ENCODE data around the gene CCDC187. TPM values are rescaled to one million over a fixed set of nuclear protein-coding genes. Genes with fewer than 3 reads are reported as not detected.

CCDC187 gene
- total and polyA plus RNA-seq, 2 of the 4 experiments (the other 2 are of a cell fraction): not detected

- Histone ChIP-seq H3K9me1 (ENCODE audit: insufficient read depth, low read length) (peaks cover 7% of the 10 kb centered on the region), H3K4me2 (ENCODE audit: low read depth, low read length) (no peak overlapping the region), H3K79me1 (ENCODE audit: low read depth in 1 of 2, low read length in 2 of 2) (peaks cover 16 to 76% of the 10 kb centered on the region in 2 experiments), H2BK20ac (ENCODE audit: low read depth, low read length) (no peak overlapping the region), H4K5ac (ENCODE audit: low read depth, low read length) (no peak overlapping the region), H3K27ac (ENCODE audit: insufficient read depth, low read length) (no peak overlapping the region), H3K4me3 (ENCODE audit: insufficient read depth, low read depth, low read length) (no peak overlapping the region), H3K4me1 (ENCODE audit: control insufficient read depth, insufficient read depth, low read length) (peaks cover 16% of the 10 kb centered on the region), H3K23ac (ENCODE audit: low read depth, low read length) (no peak overlapping the region), H4K20me1 (ENCODE audit: insufficient read depth, low read length) (peaks cover 78% of the 10 kb centered on the region), H4K91ac (ENCODE audit: insufficient read depth, low read depth, low read length) (no peak overlapping the region), H2BK15ac (ENCODE audit: low read depth, low read length) (no peak overlapping the region), H3K9ac (ENCODE audit: low read depth, low read length) (no peak overlapping the region), H2BK5ac (ENCODE audit: low read depth, low read length, poor library complexity, severe bottlenecking) (no peak overlapping the region), H3K36me3 (ENCODE audit: control insufficient read depth, insufficient read depth, low read length) (peaks cover 78% of the 10 kb centered on the region), H3K56ac (ENCODE audit: extremely low read depth, insufficient read depth, low read length) (no peak overlapping the region), H3K9me3 (ENCODE audit: control insufficient read depth, insufficient read depth, low read length) (no peaks in the 10 kb centered on the region), H3K4ac (ENCODE audit: low read depth, low read length) (no peak overlapping the region), H4K8ac (ENCODE audit: low read depth in 2 of 2, low read length in 2 of 2) (no peak overlapping the region), H3K18ac (ENCODE audit: low read depth, low read length) (no peak overlapping the region), H3K14ac (replicated peaks; ENCODE audit: low read depth, low read length) (no peak overlapping the region), H3K27me3 (ENCODE audit: control insufficient read depth, insufficient read depth, low read length) (no peaks in the 10 kb centered on the region), H2BK120ac (ENCODE audit: low read depth, low read length) (no peak overlapping the region), H2AK5ac (ENCODE audit: low read depth, low read length) (no peak overlapping the region), H2AFZ (replicated peaks; ENCODE audit: low read length, poor library complexity) (no peak overlapping the region), H2AK9ac (replicated peaks; ENCODE audit: low read depth, low read length, poor library complexity) (no peak overlapping the region)
- ChIA-PET CTCF (no interaction called here), POLR2A (ENCODE audit: unreplicated experiment) (no interaction called here)
- ATAC-seq (ENCODE audit: low read depth) (no peak), DNase-seq (no peak)
- dilution Hi-C loops (cut with HindIII; ENCODE audit: low sequenced_read_pairs, unreplicated experiment): no loop called here
- BruUV-seq (replicated peaks): no TSS peak
- intact Hi-C loops (cut with micrococcal nuclease): no loop called here
- TF ChIP-seq BHLHE40 (IDR thresholded peaks at IDR 0.05; ENCODE audit: low read depth, low read length): no peak
- TF ChIP-seq ELK1 (IDR thresholded peaks at IDR 0.05; ENCODE audit: borderline replicate concordance, low read depth, low read length): no peak
- TF ChIP-seq CEBPB (IDR thresholded peaks at IDR 0.05; ENCODE audit: low read depth, low read length): no peak
- TF ChIP-seq USF2 (IDR thresholded peaks at IDR 0.05; ENCODE audit: low read depth, low read length): no peak
- no peak for TF ChIP-seq RCOR1 (IDR thresholded peaks at IDR 0.05; ENCODE audit: insufficient replicate concordance, low read length)
- TF ChIP-seq POLR2A (IDR thresholded peaks at IDR 0.05; ENCODE audit: low read depth, low read length): no peak
- 96% methylated on average over 8 of the region's 28 CpGs; no CpG with 5 or more reads in 1 of the 2 experiments for WGBS, 2 experiments (ENCODE audit: extremely low coverage in 2 of 2, insufficient read length in 1 of 2)
- in situ Hi-C loops (cut with MboI; ENCODE audit: low sequenced_read_pairs): no loop called here
Measured at GRCh38 chr9:136340356-136341041, 36.6 kb upstream of the CCDC187 start.
